NT2/D1 (cell line): ENCODE data around the gene VPS45.

ENCODE experiments used
- SUZ12 ChIP-seq: IDR thresholded peaks from 2 replicates; pipeline ENCODE4 v1.6.1; 2011; ENCODE audit not compliant: insufficient read length, insufficient read depth; ENCODE audit errors: extremely low read depth
- YY1 ChIP-seq: IDR thresholded peaks from 2 replicates; pipeline ENCODE4 v1.6.1; 2011; ENCODE audit not compliant: insufficient read length, insufficient read depth
- ZNF274 ChIP-seq: IDR thresholded peaks from 2 replicates; pipeline ENCODE4 v1.6.1; 2011; ENCODE audit warnings: mild to moderate bottlenecking, low read depth, low read length

DNA sequence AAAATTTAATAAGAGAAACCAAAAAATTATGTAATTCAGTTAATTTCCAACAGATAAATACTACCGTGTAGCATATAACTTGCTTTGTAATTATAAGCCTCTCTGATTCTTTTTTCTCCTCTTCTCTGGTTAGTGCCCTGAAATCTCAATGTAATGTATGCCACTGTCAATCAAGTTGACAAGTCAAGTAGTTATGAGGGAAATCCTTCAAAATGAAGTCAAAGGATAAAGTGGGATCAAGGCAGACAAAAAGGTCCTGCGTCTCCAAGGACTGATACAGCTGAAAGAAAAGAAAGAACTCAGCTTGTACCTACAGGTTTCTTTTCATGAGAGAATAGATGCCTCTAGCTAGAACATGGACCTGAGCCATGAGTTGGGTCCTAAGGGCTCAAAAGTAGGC lies 19.8 kb downstream of the VPS45 start:
- TF ChIP-seq YY1 (no peak), SUZ12 (no peak), ZNF274 (no peak)
